HG03442 (cell line): ENCODE results near the gene GSE1.

ENCODE experiments used
- ATAC-seq: cut with Tn5 transposase; IDR thresholded peaks from one replicate; pipeline ENCODE4 v1.9.1; 2021; ENCODE audit warnings: mild to moderate bottlenecking, moderate library complexity; ENCODE audit not compliant: unreplicated experiment

GSE1 gene

GRCh38 chr16:85612801-85613603 is at the start of gene GSE1:
Gene GSE1 (plus strand): TSS chr16:85613322. CDS start chr16:85613392, 70 bp downstream.
- ATAC-seq: peak; percentile 34

GRCh38 chr16:85563515-85564276 is 49.4 kb upstream of the GSE1 start:
- ATAC-seq: no peak

- ATAC-seq: no peak
Measured at GRCh38 chr16:85564277-85565051, 48.7 kb upstream of the GSE1 start.

- ATAC-seq: no peak
Measured at GRCh38 chr16:85565340-85565739, 47.8 kb upstream of the GSE1 start.

GRCh38 chr16:85565801-85566526 is 47.2 kb upstream of the GSE1 start:
- ATAC-seq: no peak

GRCh38 chr16:85566561-85567100 is 46.5 kb upstream of the GSE1 start:
- ATAC-seq: no peak

GRCh38 chr16:85567101-85567866 is 45.8 kb upstream of the GSE1 start:
- no peak for ATAC-seq

GRCh38 chr16:85567935-85568334 is 45.2 kb upstream of the GSE1 start:
- no peak for ATAC-seq

GRCh38 chr16:85568519-85568918 is 44.6 kb upstream of the GSE1 start:
- no peak for ATAC-seq

- ATAC-seq: no peak
Measured at GRCh38 chr16:85569039-85569614, 44.0 kb upstream of the GSE1 start.

GRCh38 chr16:85569615-85570212 is 43.4 kb upstream of the GSE1 start:
- peak; percentile 64 for ATAC-seq

- ATAC-seq: peak; percentile 17
Measured at GRCh38 chr16:85570213-85570734, 42.8 kb upstream of the GSE1 start.

- ATAC-seq: no peak
Measured at GRCh38 chr16:85570735-85571562, 42.2 kb upstream of the GSE1 start.

- ATAC-seq: no peak
Measured at GRCh38 chr16:85571563-85571812, 41.6 kb upstream of the GSE1 start.

- no peak for ATAC-seq
Measured at GRCh38 chr16:85571813-85572619, 41.1 kb upstream of the GSE1 start.

- ATAC-seq: no peak
Measured at GRCh38 chr16:85573045-85573695, 40.0 kb upstream of the GSE1 start.
